ENCODE results near the gene ASCL2. TPM values are rescaled to one million over a fixed set of nuclear protein-coding genes. Genes with fewer than 3 reads are reported as not detected.

Gene ASCL2
- total RNA-seq, 4 donors from 2014 or later: 21.9 to 43.6 (median 29.3) TPM

DNA sequence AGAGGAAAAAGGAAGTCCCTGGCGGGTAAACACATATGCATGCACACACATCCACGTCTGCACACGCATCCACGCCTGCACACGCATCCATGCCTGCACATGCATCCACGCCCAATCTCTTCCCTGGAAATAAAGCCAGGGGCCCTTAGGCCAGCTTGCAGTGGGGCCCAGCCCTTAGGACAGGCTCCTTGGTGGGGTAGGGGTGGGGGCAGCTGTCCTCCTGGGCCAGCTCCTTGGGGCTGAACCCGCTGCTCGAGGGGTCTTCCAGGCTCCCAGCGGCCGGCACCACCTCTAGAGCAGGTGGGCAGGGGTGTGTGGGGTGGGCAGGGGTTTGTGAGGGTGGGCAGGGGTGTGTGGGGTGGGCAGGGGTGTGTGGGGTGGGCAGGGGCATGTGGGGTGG is 29.4 kb upstream of the ASCL2 start:
- DNase-seq (ENCODE audit: low spot score in 2 of 2): peak in 1 of 2 donors; percentile 56
- 55 to 60% methylated on average over 8 to 10 of the region's 10 CpGs for WGBS, 2 donors
- no peak overlapping the region for H3K4me3 ChIP-seq (ENCODE audit: low read depth, poor library complexity, severe bottlenecking)
- TF ChIP-seq POLR2A (IDR thresholded peaks at IDR 0.05): no peak
- TF ChIP-seq, protein P1, sequence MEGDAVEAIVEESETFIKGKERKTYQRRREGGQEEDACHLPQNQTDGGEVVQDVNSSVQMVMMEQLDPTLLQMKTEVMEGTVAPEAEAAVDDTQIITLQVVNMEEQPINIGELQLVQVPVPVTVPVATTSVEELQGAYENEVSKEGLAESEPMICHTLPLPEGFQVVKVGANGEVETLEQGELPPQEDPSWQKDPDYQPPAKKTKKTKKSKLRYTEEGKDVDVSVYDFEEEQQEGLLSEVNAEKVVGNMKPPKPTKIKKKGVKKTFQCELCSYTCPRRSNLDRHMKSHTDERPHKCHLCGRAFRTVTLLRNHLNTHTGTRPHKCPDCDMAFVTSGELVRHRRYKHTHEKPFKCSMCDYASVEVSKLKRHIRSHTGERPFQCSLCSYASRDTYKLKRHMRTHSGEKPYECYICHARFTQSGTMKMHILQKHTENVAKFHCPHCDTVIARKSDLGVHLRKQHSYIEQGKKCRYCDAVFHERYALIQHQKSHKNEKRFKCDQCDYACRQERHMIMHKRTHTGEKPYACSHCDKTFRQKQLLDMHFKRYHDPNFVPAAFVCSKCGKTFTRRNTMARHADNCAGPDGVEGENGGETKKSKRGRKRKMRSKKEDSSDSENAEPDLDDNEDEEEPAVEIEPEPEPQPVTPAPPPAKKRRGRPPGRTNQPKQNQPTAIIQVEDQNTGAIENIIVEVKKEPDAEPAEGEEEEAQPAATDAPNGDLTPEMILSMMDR (IDR thresholded peaks at IDR 0.05): no peak
- intact Hi-C loops (cut with DNase I; ENCODE audit: low total_unique reads): loop anchor here (5.0 to 10.0 kb wide), 3 partner anchors 102 to 235 kb away; no protein-coding TSS in a partner anchor

DNA sequence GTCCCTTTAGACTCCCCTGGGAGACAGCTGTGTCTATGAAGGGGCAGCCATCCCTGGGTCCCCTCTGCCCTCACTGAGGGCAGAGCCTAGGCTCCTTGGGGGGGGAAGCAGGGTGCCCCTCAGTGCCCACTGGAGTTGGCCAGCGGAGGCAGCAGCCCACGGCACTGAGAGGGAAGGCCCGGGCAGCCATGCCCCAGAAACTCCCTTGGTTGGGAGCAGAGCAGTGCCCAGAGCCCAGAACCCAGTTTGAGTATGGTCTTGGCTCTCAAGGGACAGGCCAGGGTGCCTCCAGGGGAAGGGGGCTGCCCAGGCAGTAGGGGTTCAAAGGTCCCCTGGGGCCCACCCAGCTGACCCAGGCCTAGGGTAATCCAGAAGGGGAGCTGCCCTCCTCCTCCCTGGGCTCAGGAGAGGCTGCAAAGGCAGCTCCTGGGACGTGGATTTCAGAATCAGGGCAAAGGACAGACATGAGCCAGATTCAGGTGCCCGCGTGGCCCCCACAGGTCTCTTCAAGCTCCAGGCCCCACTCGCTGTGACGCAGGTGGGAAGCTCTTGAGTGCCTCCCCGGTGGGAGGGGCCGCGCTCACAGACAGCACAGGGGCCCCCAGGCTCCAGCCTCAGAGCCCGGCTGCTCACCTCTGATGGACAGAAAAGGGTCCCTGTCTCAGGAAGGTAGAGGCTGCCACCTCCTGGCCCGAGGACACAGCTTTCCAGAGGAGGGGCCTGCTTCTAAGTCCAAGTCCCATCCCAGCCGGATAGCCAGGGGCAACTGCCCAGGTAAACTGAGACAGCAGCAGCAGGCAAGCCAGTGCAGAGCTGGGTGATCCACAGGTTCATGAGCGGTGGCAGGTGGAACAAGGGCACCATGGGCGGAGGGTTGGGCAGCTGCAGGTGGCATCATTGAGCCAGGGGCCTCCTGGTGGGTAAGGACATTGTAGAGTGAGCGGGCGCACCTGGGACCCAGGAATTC is 28.7 kb upstream of the ASCL2 start:
- intact Hi-C loops (cut with DNase I; ENCODE audit: low total_unique reads): loop anchor here (5.0 kb wide), 2 partner anchors 102 to 117 kb away; no protein-coding TSS in a partner anchor
- H3K4me3 ChIP-seq (ENCODE audit: low read depth, poor library complexity, severe bottlenecking): no peak overlapping the region
- TF ChIP-seq, protein P1 (IDR thresholded peaks at IDR 0.05): no peak
- TF ChIP-seq POLR2A (IDR thresholded peaks at IDR 0.05): no peak
- WGBS, 2 donors: 44 to 54% methylated on average over 10 to 18 of the region's 18 CpGs
- DNase-seq (ENCODE audit: low spot score in 2 of 2): peak; percentile 26 to 83

DNA sequence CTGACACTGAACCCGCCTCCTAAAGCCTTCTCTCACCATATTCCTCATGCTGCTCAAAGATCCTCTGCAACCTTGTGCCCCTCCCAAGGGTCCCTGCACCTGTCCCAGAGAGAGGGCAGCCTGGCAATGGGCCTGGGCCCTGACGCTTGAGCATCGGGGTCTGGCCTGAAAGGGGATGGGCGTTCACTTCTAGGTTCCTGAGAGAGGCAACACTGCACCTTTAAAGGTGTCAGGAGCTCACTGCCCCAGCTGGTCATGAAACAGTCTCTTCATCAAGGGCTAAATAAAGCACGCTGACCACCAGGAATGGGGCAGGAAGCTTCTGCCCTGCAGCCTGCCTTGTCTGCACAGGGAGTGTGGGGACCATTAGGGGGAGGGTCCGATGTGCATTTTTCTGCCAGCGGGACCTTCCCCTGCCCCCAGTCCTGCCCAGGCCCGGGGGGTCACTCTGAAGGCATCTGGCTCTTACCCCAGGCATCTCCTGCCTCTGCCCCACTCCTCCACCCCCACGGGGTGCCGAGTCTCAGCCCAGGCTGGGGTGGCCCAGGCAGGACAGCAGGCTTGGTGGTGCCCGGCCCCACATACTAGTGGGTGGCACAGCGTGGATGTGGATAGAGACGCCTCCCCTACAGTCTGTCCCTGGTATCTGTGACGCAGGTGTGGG is 27.9 kb upstream of the ASCL2 start:
- TF ChIP-seq POLR2A (IDR thresholded peaks at IDR 0.05): no peak
- TF ChIP-seq, protein P1 (IDR thresholded peaks at IDR 0.05): no peak
- peak in 1 of 2 donors; percentile 78 for DNase-seq (ENCODE audit: low spot score in 2 of 2)
- 87 to 95% methylated on average over 11 to 14 of the region's 14 CpGs for WGBS, 2 donors
- intact Hi-C loops (cut with DNase I; ENCODE audit: low total_unique reads): loop anchor here (5.0 kb wide), 2 partner anchors 101 to 116 kb away; no protein-coding TSS in a partner anchor
- H3K4me3 ChIP-seq (ENCODE audit: low read depth, poor library complexity, severe bottlenecking): no peak overlapping the region

DNA sequence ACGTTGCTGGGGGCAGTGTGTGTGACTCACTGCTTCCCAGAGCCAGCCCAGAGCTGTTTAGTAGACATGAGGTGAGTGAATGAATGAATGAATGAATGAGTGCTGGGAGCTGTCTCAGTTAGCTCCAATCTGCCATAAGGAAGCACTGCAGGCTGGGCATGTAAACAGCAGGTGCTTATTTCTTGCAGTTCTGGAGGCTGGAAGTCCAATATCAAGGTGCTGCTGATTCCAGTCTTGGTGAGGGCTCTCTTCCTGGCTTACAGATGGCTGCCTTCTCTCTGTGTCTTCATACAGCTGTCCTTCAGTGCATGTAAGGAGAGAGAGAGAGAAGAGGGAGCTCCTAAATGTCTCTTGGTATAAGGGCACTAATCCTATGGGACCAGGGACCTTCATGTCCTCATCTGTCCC is 27.2 kb upstream of the ASCL2 start:
- DNase-seq (ENCODE audit: low spot score in 2 of 2): no peak
- WGBS, 2 donors: 48 to 54% methylated on average over 1 of the region's 1 CpG
- no peak for TF ChIP-seq POLR2A (IDR thresholded peaks at IDR 0.05)
- TF ChIP-seq, protein P1 (IDR thresholded peaks at IDR 0.05): no peak
- intact Hi-C loops (cut with DNase I; ENCODE audit: low total_unique reads): loop anchor here (5.0 kb wide), 2 partner anchors 100 to 115 kb away; no protein-coding TSS in a partner anchor
- H3K4me3 ChIP-seq (ENCODE audit: low read depth, poor library complexity, severe bottlenecking): no peak overlapping the region

DNA sequence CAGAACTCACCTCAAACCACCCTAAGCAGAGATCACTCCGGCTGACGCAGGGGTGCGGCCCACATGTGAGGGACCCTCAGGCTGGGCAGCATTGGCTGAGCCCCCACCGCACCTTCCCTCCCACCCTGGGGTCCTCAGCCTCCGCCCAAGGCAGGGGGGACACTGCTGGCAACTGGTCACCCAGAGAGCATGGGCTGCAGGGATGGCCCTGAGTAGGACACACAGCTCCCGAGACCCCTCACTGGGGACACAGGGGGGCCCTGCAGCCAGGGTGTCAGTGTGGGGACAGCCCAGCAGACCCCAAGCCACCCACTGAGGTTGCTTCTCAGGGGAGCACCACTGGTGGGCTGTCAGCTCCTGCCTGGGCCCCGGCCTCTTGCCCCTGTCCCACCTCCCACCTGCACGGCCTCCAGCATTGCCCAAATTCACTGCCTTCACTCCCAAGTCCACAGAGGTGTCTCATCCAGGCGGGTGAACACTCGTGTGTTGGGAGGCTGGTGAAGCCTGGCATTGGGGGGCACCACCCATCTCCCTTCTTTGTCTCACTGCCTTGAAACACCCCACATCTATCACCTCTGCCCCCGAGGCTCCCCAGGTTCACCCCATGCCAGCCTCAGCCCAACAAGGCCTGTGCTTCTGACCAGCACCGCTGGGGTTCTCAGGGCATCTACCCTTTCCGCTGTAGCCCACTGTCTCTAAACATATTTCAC is 26.7 kb upstream of the ASCL2 start:
- no peak for TF ChIP-seq POLR2A (IDR thresholded peaks at IDR 0.05)
- TF ChIP-seq, protein P1 (IDR thresholded peaks at IDR 0.05): no peak
- no peak overlapping the region for H3K4me3 ChIP-seq (ENCODE audit: low read depth, poor library complexity, severe bottlenecking)
- DNase-seq (ENCODE audit: low spot score in 2 of 2): peak in 1 of 2 donors; percentile 81
- intact Hi-C loops (cut with DNase I; ENCODE audit: low total_unique reads): loop anchor here (5.0 kb wide), 2 partner anchors 100 to 115 kb away; no protein-coding TSS in a partner anchor
- 91 to 95% methylated on average over 7 to 13 of the region's 13 CpGs for WGBS, 2 donors
